Endothelial cell of hepatic sinusoid (primary cell): ENCODE measurements around the gene GABBR2.

Experiments
- in situ Hi-C: cut with HindIII; loops from 2 replicates; pipeline ENCODE4 v1.10.0; 2017; ENCODE audit warnings: low sequenced_read_pairs

Gene GABBR2

GRCh38 chr9:98255061-98255577, 453.6 kb downstream of the GABBR2 start:
- in situ Hi-C loops, result no loop called here

GRCh38 chr9:98254228-98255060, 454.3 kb downstream of the GABBR2 start:
- in situ Hi-C loops, result no loop called here

GRCh38 chr9:98253565-98253964, 455.2 kb downstream of the GABBR2 start:
- in situ Hi-C loops, result no loop called here

GRCh38 chr9:98251551-98251950, 457.2 kb downstream of the GABBR2 start:
- in situ Hi-C loops, result no loop called here

GRCh38 chr9:98249771-98250170, 459.0 kb downstream of the GABBR2 start:
- in situ Hi-C loops, result no loop called here

GRCh38 chr9:98248737-98249474, 459.8 kb downstream of the GABBR2 start:
- in situ Hi-C loops, result no loop called here

- in situ Hi-C loops, result no loop called here
Measured at GRCh38 chr9:98247831-98248657, 460.7 kb downstream of the GABBR2 start.

- in situ Hi-C loops, result no loop called here
Measured at GRCh38 chr9:98242426-98242825, 466.3 kb downstream of the GABBR2 start.

- in situ Hi-C loops, result no loop called here
Measured at GRCh38 chr9:98241357-98242300, 467.1 kb downstream of the GABBR2 start.

GRCh38 chr9:98240475-98240874, 468.3 kb downstream of the GABBR2 start:
- in situ Hi-C loops, result no loop called here
